ENCODE measurements around the gene RNF43.

DNA sequence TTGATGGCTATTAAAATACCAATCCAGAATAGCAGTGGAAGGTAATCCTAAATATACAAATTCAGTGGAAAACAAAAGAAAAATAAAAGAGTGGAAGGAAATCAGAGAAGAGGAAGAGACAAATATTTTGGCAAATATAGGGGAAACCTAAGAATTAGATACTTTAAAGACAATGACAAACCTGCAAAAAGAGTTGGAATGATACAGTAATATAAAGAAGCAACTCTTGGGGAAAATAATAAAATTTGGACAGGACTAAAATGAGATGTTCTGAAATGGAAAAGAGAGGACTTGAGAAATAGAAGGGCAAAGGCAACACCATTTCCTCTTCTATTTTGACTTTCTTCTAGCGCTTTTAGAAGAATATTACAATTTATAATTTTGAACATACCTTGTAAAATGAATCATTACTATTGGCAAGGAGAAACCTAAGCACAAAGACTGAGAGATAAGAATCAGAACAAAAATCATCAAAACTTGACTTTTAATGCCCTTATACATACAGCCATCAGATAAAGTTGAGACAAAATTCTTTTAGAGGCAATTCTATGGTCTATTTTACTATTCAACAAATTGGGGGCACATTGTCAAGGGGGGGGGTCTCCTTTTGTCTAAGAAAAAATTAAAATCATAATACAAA lies 5.2 kb downstream of the RNF43 start:
- TF ChIP-seq, protein P1, sequence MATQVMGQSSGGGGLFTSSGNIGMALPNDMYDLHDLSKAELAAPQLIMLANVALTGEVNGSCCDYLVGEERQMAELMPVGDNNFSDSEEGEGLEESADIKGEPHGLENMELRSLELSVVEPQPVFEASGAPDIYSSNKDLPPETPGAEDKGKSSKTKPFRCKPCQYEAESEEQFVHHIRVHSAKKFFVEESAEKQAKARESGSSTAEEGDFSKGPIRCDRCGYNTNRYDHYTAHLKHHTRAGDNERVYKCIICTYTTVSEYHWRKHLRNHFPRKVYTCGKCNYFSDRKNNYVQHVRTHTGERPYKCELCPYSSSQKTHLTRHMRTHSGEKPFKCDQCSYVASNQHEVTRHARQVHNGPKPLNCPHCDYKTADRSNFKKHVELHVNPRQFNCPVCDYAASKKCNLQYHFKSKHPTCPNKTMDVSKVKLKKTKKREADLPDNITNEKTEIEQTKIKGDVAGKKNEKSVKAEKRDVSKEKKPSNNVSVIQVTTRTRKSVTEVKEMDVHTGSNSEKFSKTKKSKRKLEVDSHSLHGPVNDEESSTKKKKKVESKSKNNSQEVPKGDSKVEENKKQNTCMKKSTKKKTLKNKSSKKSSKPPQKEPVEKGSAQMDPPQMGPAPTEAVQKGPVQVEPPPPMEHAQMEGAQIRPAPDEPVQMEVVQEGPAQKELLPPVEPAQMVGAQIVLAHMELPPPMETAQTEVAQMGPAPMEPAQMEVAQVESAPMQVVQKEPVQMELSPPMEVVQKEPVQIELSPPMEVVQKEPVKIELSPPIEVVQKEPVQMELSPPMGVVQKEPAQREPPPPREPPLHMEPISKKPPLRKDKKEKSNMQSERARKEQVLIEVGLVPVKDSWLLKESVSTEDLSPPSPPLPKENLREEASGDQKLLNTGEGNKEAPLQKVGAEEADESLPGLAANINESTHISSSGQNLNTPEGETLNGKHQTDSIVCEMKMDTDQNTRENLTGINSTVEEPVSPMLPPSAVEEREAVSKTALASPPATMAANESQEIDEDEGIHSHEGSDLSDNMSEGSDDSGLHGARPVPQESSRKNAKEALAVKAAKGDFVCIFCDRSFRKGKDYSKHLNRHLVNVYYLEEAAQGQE (IDR thresholded peaks at IDR 0.05; ENCODE audit: insufficient replicate concordance, low read depth) = no peak
- TF ChIP-seq, protein P2, sequence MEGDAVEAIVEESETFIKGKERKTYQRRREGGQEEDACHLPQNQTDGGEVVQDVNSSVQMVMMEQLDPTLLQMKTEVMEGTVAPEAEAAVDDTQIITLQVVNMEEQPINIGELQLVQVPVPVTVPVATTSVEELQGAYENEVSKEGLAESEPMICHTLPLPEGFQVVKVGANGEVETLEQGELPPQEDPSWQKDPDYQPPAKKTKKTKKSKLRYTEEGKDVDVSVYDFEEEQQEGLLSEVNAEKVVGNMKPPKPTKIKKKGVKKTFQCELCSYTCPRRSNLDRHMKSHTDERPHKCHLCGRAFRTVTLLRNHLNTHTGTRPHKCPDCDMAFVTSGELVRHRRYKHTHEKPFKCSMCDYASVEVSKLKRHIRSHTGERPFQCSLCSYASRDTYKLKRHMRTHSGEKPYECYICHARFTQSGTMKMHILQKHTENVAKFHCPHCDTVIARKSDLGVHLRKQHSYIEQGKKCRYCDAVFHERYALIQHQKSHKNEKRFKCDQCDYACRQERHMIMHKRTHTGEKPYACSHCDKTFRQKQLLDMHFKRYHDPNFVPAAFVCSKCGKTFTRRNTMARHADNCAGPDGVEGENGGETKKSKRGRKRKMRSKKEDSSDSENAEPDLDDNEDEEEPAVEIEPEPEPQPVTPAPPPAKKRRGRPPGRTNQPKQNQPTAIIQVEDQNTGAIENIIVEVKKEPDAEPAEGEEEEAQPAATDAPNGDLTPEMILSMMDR (IDR thresholded peaks at IDR 0.05; ENCODE audit: insufficient read depth, low read length) = no peak
- no peak for TF ChIP-seq POLR2AphosphoS5 (IDR thresholded peaks at IDR 0.05; ENCODE audit: low read depth)
- TF ChIP-seq GABPA (IDR thresholded peaks at IDR 0.05; ENCODE audit: low read depth) = no peak
